Measurements from ENCODE around the gene CLTCL1.
"Not testable (repeated sequence)": the region's sequence is repeated elsewhere in the genome, so short reads cannot be mapped to it uniquely, and the experiment has no call there.

CLTCL1 gene

DNA sequence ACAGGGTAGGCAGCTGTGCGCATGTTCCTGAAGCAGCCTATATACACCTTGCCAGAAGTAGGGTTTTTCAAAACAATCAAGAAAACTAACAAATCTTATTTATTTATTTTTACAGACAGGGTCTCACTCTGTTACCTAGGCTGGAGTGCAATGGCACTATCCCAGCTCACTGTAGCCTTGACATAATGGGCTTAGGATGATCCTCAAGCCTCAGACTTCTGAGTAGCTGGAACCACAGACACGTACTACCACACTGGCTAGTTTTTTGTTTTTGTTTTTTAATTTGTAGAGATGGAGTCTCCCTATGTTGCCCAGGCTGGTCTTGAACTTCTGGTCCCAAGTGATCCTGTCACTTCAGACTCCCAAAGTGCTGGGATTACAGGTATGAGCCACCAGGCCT is 25.7 kb downstream of the CLTCL1 start:
- ChIA-PET CTCF (interaction anchor here (1.0 kb wide), 1 partner anchor 33 kb away, joined by 4 read pairs; no protein-coding TSS in a partner anchor), POLR2A (no interaction called here)
- TF ChIP-seq, protein P1, sequence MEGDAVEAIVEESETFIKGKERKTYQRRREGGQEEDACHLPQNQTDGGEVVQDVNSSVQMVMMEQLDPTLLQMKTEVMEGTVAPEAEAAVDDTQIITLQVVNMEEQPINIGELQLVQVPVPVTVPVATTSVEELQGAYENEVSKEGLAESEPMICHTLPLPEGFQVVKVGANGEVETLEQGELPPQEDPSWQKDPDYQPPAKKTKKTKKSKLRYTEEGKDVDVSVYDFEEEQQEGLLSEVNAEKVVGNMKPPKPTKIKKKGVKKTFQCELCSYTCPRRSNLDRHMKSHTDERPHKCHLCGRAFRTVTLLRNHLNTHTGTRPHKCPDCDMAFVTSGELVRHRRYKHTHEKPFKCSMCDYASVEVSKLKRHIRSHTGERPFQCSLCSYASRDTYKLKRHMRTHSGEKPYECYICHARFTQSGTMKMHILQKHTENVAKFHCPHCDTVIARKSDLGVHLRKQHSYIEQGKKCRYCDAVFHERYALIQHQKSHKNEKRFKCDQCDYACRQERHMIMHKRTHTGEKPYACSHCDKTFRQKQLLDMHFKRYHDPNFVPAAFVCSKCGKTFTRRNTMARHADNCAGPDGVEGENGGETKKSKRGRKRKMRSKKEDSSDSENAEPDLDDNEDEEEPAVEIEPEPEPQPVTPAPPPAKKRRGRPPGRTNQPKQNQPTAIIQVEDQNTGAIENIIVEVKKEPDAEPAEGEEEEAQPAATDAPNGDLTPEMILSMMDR (IDR thresholded peaks at IDR 0.05; ENCODE audit: control extremely low read depth, extremely low read depth, low read depth, missing control alignments): no peak
- DNase-seq (ENCODE audit: extremely low spot score): no peak

DNA sequence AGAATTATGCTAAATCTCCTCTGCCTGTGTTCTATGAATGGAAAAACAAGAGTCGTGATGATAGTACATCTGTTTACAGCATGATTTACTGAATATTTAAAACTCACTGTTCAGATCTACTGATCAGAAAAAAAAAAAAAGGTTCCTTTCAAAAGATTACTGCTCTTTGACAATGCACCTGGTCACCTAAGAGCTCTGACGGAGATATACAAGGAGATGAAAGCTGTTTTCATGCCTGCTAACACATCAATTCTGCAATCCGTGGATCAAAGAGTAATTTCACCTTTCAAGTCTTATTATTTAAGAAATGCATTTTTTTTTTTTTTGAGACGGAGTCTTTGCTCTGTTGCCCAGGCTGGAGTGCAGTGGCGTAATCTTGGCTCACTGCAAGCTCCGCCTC is 30.7 kb downstream of the CLTCL1 start:
- no peak for DNase-seq (ENCODE audit: extremely low spot score)
- ChIA-PET POLR2A (no interaction called here), CTCF (no interaction called here)
- TF ChIP-seq, protein P1 (IDR thresholded peaks at IDR 0.05; ENCODE audit: control extremely low read depth, extremely low read depth, low read depth, missing control alignments): no peak

DNA sequence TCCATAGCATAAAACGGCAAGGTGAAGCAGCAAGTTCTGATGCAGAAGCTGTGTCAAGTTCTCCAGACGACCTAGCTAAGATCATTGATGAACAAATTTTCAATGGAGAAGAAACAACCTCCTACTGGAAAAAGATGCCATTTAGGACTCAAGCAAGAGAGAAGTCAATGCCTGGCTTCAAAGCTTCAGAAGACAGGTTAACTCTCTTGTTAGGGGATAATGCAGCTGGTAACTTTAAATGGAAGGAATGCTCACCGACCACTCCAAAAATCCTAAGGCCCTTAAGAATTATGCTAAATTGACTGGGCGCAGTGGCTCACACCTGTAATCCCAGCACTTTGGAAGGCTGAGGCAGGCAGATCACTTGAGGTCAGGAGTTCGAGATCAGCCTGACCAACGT is 31.3 kb downstream of the CLTCL1 start:
- TF ChIP-seq, protein P1 (IDR thresholded peaks at IDR 0.05; ENCODE audit: control extremely low read depth, extremely low read depth, low read depth, missing control alignments): no peak
- CTCF ChIA-PET: no interaction called here
- POLR2A ChIA-PET: no interaction called here
- no peak for DNase-seq (ENCODE audit: extremely low spot score)

DNA sequence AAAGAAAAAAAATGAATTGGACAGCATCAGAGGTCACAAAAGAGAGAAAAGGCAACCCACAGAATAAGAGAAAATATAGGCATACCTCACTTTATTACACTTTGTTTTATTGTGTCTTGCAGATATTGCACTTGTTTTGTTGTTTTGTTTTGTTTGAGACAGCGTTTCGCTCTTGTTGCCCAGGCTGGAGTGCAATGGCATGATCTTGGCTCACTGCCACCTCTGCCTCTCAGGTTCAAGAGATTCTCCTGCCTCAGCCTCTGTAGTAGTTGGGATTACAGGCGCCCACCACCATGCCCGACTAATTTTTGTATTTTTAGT is 32.6 kb downstream of the CLTCL1 start:
- CTCF ChIA-PET; POLR2A ChIA-PET; DNase-seq (ENCODE audit: extremely low spot score): not testable (repeated sequence)

DNA sequence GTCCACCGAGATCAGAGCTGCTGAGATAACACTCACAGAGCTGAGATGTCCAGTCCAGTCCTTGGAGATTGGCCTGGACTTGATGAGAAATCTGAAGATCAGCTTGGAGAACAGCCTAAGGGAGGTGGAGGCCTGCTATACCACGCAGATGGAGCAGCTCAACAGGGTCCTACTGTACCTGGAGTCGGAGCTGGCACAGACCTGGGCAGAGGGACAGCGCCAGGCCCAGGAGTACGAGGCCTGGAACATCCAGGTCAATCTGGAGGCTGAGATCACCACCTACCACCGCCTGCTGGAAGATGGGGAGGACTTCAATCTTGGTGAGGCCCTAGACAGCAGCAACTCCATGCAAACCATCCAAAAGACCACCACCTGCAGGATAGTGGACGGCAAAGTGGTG is 33.1 kb downstream of the CLTCL1 start:
- CTCF ChIA-PET: no interaction called here
- POLR2A ChIA-PET: no interaction called here
- TF ChIP-seq, protein P1 (IDR thresholded peaks at IDR 0.05; ENCODE audit: control extremely low read depth, extremely low read depth, low read depth, missing control alignments): no peak
- DNase-seq (ENCODE audit: extremely low spot score): no peak

DNA sequence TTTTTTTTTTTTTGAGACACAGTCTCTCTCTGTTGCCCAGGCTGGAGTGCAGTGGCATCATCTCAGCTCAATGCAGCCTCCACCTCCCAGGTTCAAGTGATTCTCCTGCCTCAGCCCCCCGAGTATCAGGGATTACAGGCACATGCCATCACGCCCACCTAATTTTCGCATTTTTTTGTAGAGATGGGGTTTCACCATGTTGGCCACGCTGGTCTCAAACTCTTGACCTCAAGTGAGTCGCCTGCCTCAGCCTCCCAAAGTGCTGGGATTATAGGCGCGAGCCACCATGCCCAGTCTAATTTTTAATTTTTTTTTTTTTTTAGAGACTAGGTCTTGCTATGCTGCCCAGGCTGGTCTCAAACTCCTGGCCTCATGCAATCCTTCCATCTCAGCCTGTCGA is 35.2 kb downstream of the CLTCL1 start:
- CTCF ChIA-PET; POLR2A ChIA-PET; DNase-seq (ENCODE audit: extremely low spot score): not testable (repeated sequence)

DNA sequence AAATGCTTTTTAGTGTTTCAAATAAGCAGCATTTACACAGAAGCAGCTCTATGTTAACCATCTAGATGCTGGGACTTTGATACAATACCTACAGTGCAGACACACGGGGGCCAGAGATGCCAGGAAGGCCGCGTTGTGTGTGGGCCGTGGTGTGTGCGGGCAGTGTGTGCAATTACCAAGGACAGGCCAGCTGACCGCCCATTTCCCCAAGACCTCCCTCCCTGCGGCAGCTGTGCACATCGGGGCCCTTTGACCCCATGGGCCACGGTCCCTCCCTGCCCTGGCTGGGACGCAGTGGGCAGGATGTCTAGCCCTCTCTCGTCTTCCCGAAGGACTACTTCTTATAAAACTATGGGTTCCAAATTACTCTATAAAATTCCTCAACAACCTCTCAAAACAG is 38.4 kb downstream of the CLTCL1 start:
- ChIA-PET CTCF (no interaction called here), POLR2A (no interaction called here)
- TF ChIP-seq, protein P1 (IDR thresholded peaks at IDR 0.05; ENCODE audit: control extremely low read depth, extremely low read depth, low read depth, missing control alignments): no peak
- DNase-seq (ENCODE audit: extremely low spot score): no peak

DNA sequence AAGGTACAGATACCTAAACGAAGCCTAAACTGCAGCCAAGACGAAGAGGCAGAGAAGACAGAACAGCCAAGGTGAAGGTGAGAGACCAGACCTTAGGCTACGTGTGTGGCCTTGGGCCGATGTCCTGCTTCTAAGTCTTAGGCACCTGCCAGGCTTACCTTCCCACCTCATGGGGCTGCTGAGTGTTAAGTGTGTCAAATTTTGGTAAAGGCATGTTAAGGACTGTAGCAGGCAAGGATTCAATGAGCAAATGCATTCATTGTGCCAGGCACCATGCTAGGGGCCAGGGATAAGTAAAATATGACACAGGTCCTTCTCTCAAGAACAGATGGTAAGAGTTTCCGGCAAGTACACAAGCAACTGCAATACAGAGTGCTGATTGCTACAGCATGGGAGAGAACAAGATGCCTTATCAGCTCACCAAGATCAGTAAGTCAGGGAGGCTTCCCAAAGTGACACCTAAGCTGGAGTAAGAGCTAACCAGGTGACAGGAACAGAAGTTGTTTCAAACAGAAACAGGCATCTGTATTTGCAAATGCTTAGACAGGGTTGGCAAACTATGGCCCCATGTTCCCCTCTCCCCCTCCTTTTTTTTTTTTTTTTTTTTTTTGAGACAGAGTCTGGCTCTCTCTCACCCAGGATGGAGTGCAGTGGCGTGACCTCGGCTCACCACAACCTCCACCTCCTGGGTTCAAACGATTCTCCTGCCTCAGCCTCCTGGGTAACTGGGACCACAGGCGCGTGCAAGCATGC is 46.7 kb downstream of the CLTCL1 start:
- CTCF ChIA-PET: no interaction called here
- POLR2A ChIA-PET: no interaction called here
- TF ChIP-seq, protein P1 (IDR thresholded peaks at IDR 0.05; ENCODE audit: control extremely low read depth, extremely low read depth, low read depth, missing control alignments): no peak
- DNase-seq (ENCODE audit: extremely low spot score): no peak
